Adrenal gland (tissue), 12 donors: Measurements from ENCODE around the gene KRT1. TPM values are rescaled to one million over a fixed set of nuclear protein-coding genes. Genes with fewer than 3 reads are reported as not detected.

Experiments used
- DNase-seq, 7 donors: peaks; one replicate each; pipeline ENCODE4 v3.0.0-alpha.2; 2019 to 2020
- H3K27ac ChIP-seq, 5 donors: fragments of 200-600 bp; sonication (generic) in 4 of 5; 1 replicate in 3 of 5; 2 replicates in 2 of 5; pipeline versions ENCODE4 v1.5.1 to v1.8.0; 2016 to 2020; ENCODE audit warnings: mild to moderate bottlenecking in 1 of 5
- H3K27me3 ChIP-seq: fragments of 200-600 bp; 2 replicates; pipeline ENCODE4 v1.8.0; 2021
- H3K36me3 ChIP-seq, 2 donors: fragments of 200-600 bp; replicated peaks in 1 of 2; 1 replicate in 1 of 2; 2 replicates in 1 of 2; pipeline versions ENCODE4 v1.5.1 to v1.8.0; 2018 to 2022
- H3K4me1 ChIP-seq, 2 donors: fragments of 200-600 bp; replicated peaks in 1 of 2; 1 replicate in 1 of 2; 2 replicates in 1 of 2; pipeline versions ENCODE4 v1.5.1 to v1.8.0; 2018 to 2021
- H3K4me3 ChIP-seq, 4 donors: fragments of 200-600 bp; sonication (generic) in 3 of 4; one replicate each; pipeline ENCODE4 v1.5.1; 2016 to 2018
- H3K9me3 ChIP-seq, 3 donors: fragments of 200-600 bp; sonication (generic) in 1 of 3; replicated peaks in 1 of 3; 1 replicate in 2 of 3; 2 replicates in 1 of 3; pipeline versions ENCODE4 v1.5.1 to v1.8.0; 2016 to 2021
- POLR2A ChIP-seq, 2 donors: fragments of 450-650 bp; IDR thresholded peaks; one replicate each; pipeline ENCODE4 v1.6.1; 2017; ENCODE audit warnings: antibody characterized with exemption in 2 of 2, mild to moderate bottlenecking in 2 of 2, moderate library complexity in 1 of 2
- WGBS, 4 donors: extraction: QIAGEN DNeasy Blood & Tissue Kit in 2 of 4; methylation state at CpG; one replicate each; pipeline versions ENCODE4 v1.1.5 to v1.1.7; 2013 to 2017; 5-methylcytosine and 5-hydroxymethylcytosine counted together
- intact Hi-C, 2 donors: fragments of 100-400 bp; cut with DNase I; formaldehyde crosslinking; loops; one replicate each; pipeline versions ENCODE4 v1.14.1 to v1.15.0; 2022 to 2023
- polyA plus RNA-seq, 3 donors: library from polyadenylated mRNA; stranded (reverse); fragments of 200-250 nt in 2 of 3; fragments of 350-450 nt in 1 of 3; fragmentation: Illumina TruSeq in 1 of 3; extraction: RNeasy Lipid Tissue Mini Kit (QIAGEN cat#74804) in 1 of 3; gene quantifications; one replicate each; pipeline ENCODE4 v1.2.3, GENCODE V29; 2013 to 2014
- total RNA-seq, 9 donors: library from RNA; depleted of rRNA in 4 of 9; stranded (reverse); fragments of >200 nt in 4 of 9; fragments of 120-200 nt in 1 of 9; fragmentation: NEBNext Ultra II Directional in 1 of 9; extraction: Animal tissue kit (Norgen Biotek cat#: 25700) in 1 of 9; gene quantifications; one replicate each; pipeline versions ENCODE4 v1.1.0 to v1.2.4, GENCODE V29; 2013 to 2023
- TF ChIP-seq, protein P1 (sequence below), 6 experiments: fragments of 450-650 bp in 4 of 6; fragments of 200-600 bp in 2 of 6; sonication (generic) in 1 of 6; IDR thresholded peaks; 1 replicate in 5 of 6; 2 replicates in 1 of 6; pipeline versions ENCODE4 v1.5.1 to v1.8.0; 2016 to 2021; ENCODE audit warnings: antibody characterized with exemption in 6 of 6, mild to moderate bottlenecking in 2 of 6, moderate library complexity in 1 of 6
- donor health status: healthy with polysubstance abuse.
- donor health status: Bipolar disorder and iron deficiency.
- donor health status: DM: yes; HTN: yes; CAD: no.
- donor health status: DM: no; HTN: no; CAD: no.
- donor health status: DM: no; HTN: no; CAD: no.
- donor health status: DM: yes; HTN: yes; CAD: no.

The KRT1 gene
- total and polyA plus RNA-seq, 12 donors: 0.08 to 0.67 TPM; not detected in 10

- H3K4me3 ChIP-seq: no peak overlapping the region
- DNase-seq: peak in 1 of 7 donors; percentile 11
- intact Hi-C loops: no loop called here
- no peak overlapping the region for H3K27ac ChIP-seq
- TF ChIP-seq POLR2A (IDR thresholded peaks at IDR 0.05): no peak
- TF ChIP-seq, protein P1, sequence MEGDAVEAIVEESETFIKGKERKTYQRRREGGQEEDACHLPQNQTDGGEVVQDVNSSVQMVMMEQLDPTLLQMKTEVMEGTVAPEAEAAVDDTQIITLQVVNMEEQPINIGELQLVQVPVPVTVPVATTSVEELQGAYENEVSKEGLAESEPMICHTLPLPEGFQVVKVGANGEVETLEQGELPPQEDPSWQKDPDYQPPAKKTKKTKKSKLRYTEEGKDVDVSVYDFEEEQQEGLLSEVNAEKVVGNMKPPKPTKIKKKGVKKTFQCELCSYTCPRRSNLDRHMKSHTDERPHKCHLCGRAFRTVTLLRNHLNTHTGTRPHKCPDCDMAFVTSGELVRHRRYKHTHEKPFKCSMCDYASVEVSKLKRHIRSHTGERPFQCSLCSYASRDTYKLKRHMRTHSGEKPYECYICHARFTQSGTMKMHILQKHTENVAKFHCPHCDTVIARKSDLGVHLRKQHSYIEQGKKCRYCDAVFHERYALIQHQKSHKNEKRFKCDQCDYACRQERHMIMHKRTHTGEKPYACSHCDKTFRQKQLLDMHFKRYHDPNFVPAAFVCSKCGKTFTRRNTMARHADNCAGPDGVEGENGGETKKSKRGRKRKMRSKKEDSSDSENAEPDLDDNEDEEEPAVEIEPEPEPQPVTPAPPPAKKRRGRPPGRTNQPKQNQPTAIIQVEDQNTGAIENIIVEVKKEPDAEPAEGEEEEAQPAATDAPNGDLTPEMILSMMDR (IDR thresholded peaks at IDR 0.05): no peak
- no peaks in the 10 kb centered on the region for H3K36me3 ChIP-seq
- H3K4me1 ChIP-seq: no peaks in the 10 kb centered on the region
- H3K9me3 ChIP-seq: no peaks in the 10 kb centered on the region
- H3K27me3 ChIP-seq: peaks cover 9% of the 10 kb centered on the region
- WGBS, 4 donors: 57 to 77% (median 69%) methylated on average over 4 of the region's 4 CpGs
Measured at GRCh38 chr12:52637299-52637698, 42.9 kb downstream of the KRT1 start.

- Histone ChIP-seq H3K4me3 (no peak overlapping the region), H3K4me1 (no peaks in the 10 kb centered on the region), H3K9me3 (no peaks in the 10 kb centered on the region), H3K27ac (no peak overlapping the region), H3K27me3 (peaks cover 9% of the 10 kb centered on the region), H3K36me3 (no peaks in the 10 kb centered on the region)
- DNase-seq: peak in 1 of 7 donors; percentile 17
- TF ChIP-seq, protein P1 (IDR thresholded peaks at IDR 0.05): no peak
- no peak for TF ChIP-seq POLR2A (IDR thresholded peaks at IDR 0.05)
- WGBS, 4 donors: 47 to 74% (median 69%) methylated on average over 5 of the region's 5 CpGs
- intact Hi-C loops: no loop called here
Measured at GRCh38 chr12:52636592-52637258, 43.5 kb downstream of the KRT1 start.

DNA sequence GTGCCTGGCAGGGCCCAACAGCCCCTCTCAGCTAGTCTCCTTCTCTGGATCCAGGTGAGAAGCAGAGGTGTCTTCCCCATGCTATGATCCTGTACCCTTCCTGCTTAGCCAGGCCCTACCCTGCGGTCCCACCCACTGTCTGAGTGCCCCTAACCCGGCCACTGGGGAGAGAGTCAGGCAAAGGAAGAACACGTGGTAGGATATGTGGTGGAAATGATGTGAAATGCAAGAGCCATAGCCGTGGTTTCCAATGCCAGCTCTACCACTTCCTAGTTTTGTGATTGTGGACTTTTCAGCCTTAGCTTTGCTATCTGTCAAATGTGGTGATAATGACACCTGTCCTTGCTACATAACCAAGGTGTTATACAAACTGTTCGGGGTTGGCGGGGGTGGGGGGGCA, 44.0 kb downstream of the KRT1 start:
- no peaks in the 10 kb centered on the region for H3K4me1 ChIP-seq
- H3K27ac ChIP-seq: no peak overlapping the region
- H3K4me3 ChIP-seq: no peak overlapping the region
- WGBS, 4 donors: 73 to 83% (median 79%) methylated on average over 6 of the region's 6 CpGs
- H3K36me3 ChIP-seq: no peaks in the 10 kb centered on the region
- H3K9me3 ChIP-seq: no peaks in the 10 kb centered on the region
- intact Hi-C loops: no loop called here
- H3K27me3 ChIP-seq: peaks cover 9% of the 10 kb centered on the region
- TF ChIP-seq POLR2A (IDR thresholded peaks at IDR 0.05): no peak
- TF ChIP-seq, protein P1 (IDR thresholded peaks at IDR 0.05): no peak
- peak in 2 of 7 donors; percentile 3 to 18 for DNase-seq

DNA sequence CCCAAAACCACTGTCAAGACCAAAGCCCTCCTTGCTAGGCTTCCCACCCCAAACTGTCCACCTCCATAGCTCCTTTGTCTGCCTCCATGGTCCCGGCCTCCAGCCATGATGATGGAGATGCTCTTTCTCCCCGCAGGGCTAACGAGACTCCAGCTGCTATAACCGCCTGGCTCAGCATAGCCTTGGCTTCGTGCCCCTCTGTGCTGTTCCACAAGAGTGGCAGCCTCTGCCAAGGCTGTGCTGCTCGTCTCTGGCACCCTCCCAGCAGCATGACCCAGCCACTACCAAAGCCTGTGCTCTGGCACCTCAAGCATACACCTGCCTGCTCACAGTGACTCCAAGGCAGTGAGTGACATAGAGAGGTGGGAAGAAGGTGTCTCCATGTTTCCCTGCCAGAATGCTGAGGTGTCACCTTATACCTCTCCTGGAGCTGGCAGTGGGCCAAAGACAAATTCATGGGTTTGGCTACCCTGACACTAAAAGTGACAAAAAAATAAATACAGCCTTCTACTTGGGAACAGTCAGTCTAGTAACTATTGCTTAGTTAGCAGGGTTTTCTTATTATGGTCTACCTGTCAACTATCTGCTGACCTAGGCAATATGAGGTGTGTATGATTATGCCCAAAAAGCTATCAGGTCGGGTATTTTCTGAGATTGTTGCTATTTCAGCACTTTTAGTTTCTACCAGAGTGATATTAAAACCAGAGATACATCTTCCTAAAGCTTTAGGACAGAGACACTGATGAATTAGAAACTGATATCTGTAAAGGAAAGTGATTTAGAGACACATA, 45.7 kb downstream of the KRT1 start:
- no peaks in the 10 kb centered on the region for H3K9me3 ChIP-seq
- H3K27me3 ChIP-seq: peaks cover 3% of the 10 kb centered on the region

More for the DNA sequence above, 45.7 kb downstream of the KRT1 start:
- Histone ChIP-seq H3K4me1 (no peaks in the 10 kb centered on the region), H3K36me3 (no peaks in the 10 kb centered on the region), H3K27ac (no peak overlapping the region), H3K4me3 (no peak overlapping the region)
- TF ChIP-seq, protein P1 (IDR thresholded peaks at IDR 0.05): no peak
- TF ChIP-seq POLR2A (IDR thresholded peaks at IDR 0.05): no peak
- DNase-seq: peak; percentile 66 to 88 (median 85)
- intact Hi-C loops: no loop called here
- WGBS, 4 donors: 37 to 48% (median 45%) methylated on average over 6 to 7 of the region's 7 CpGs
